PC-9 (cell line): ENCODE data around the gene EYA4. TPM values are rescaled to one million over a fixed set of nuclear protein-coding genes. Genes with fewer than 3 reads are reported as not detected.

Experiments used
- BruUV-seq: library from RNA; stranded (reverse); fragments of 400-500 nt; replicated peaks from 2 replicates; lab custom pipeline; 2021; lab: Mats Ljungman, UMichigan
- CTCF ChIA-PET: fragments of 300-600 bp; sonication (Branson Sonifier 250); formaldehyde crosslinking; loops from one replicate; lab custom pipeline; 2022; ENCODE audit warnings: antibody characterized with exemption; lab: Charles Lee
- POLR2A ChIA-PET: fragments of 300-600 bp; sonication (Branson Sonifier 250); formaldehyde crosslinking; loops from one replicate; lab custom pipeline; 2022; ENCODE audit warnings: antibody characterized with exemption; ENCODE audit not compliant: unreplicated experiment; lab: Charles Lee
- DNase-seq, 2 experiments: peaks; one replicate each; pipeline versions ENCODE4 v3.0.0 to v3.0.0-alpha.2; 2015 to 2022; ENCODE audit warnings: mixed read lengths in 1 of 2
- H2AFZ ChIP-seq: fragments of 200-600 bp; sonication (generic); 2 replicates; pipeline ENCODE4 v1.8.1; 2017; ENCODE audit warnings: antibody characterized with exemption
- H3F3A ChIP-seq: fragments of 200-600 bp; sonication (generic); 2 replicates; pipeline ENCODE4 v1.8.1; 2017; ENCODE audit warnings: antibody characterized with exemption, mild to moderate bottlenecking, low read depth; ENCODE audit not compliant: insufficient read depth
- H3K27ac ChIP-seq: fragments of 200-600 bp; sonication (generic); 2 replicates; pipeline ENCODE4 v1.6.1; 2016; ENCODE audit warnings: mixed run types
- H3K27me3 ChIP-seq: fragments of 200-600 bp; sonication (generic); 2 replicates; pipeline ENCODE4 v1.6.1; 2016; ENCODE audit warnings: low read depth, mixed run types; ENCODE audit not compliant: insufficient read depth
- H3K36me3 ChIP-seq: fragments of 200-600 bp; sonication (generic); 2 replicates; pipeline ENCODE4 v1.6.1; 2016; ENCODE audit warnings: low read depth, mixed run types
- H3K4me1 ChIP-seq: fragments of 200-600 bp; sonication (generic); replicated peaks from 2 replicates; pipeline ENCODE4 v1.6.1; 2016; ENCODE audit warnings: mixed run types; ENCODE audit not compliant: insufficient read depth
- H3K4me2 ChIP-seq: fragments of 200-600 bp; sonication (generic); 2 replicates; pipeline ENCODE4 v1.6.1; 2017; ENCODE audit warnings: mixed run types
- H3K4me3 ChIP-seq: fragments of 200-600 bp; sonication (generic); 2 replicates; pipeline ENCODE4 v1.6.1; 2016; ENCODE audit warnings: mixed run types
- H3K79me2 ChIP-seq: fragments of 200-600 bp; sonication (generic); 2 replicates; pipeline ENCODE4 v1.6.1; 2017; ENCODE audit warnings: low read depth, mixed run types
- H3K9me2 ChIP-seq: fragments of 200-600 bp; sonication (generic); 2 replicates; pipeline ENCODE4 v1.8.1; 2017; ENCODE audit warnings: mild to moderate bottlenecking; ENCODE audit not compliant: insufficient read depth
- H3K9me3 ChIP-seq: fragments of 200-600 bp; sonication (generic); 2 replicates; pipeline ENCODE4 v1.8.1; 2016; ENCODE audit warnings: low read depth; ENCODE audit not compliant: insufficient read depth
- H4K20me1 ChIP-seq: fragments of 200-600 bp; sonication (generic); 2 replicates; pipeline ENCODE4 v1.8.1; 2017; ENCODE audit not compliant: insufficient read depth
- EZH2 ChIP-seq: fragments of 200-600 bp; sonication (generic); IDR thresholded peaks from 2 replicates; pipeline ENCODE4 v1.8.0; 2017; ENCODE audit warnings: antibody characterized with exemption, low read depth
- intact Hi-C: fragments of 100-400 bp; cut with micrococcal nuclease; formaldehyde crosslinking; loops from one replicate; pipeline ENCODE4 v1.10.0; 2022; ENCODE audit not compliant: unreplicated experiment
- total RNA-seq: library from RNA; stranded (reverse); gene quantifications from 2 replicates; pipeline ENCODE4 v1.2.3, GENCODE V29; 2021
- TF ChIP-seq, protein P1 (sequence below): fragments of 200-600 bp; sonication (generic); conservative IDR thresholded peaks from 2 replicates; pipeline ENCODE4 v1.6.1; 2017; ENCODE audit warnings: mixed run types, antibody characterized with exemption, mild to moderate bottlenecking, moderate library complexity

Gene EYA4
- total RNA-seq, 1 experiment from 2014 or later: 9.8 TPM

DNA sequence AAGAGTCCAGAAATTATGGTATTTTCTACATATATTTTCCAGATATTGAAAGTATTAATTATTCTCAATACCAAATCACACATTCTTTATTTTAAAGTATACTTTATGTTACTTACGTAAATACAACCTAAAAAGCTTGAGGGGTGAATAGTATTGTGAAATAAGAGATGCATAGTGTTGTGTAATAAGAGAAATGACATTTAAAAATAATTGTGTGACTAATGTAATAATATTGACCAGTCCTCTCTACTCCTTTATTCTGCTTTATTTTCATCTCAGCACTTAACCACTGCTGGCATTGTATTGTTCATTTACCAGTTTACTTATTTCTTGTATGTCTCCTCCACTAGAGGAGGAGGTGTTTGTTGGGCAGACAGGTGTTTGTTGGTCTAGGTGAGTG is 135.6 kb downstream of the EYA4 start:
- H3K4me1 ChIP-seq: no peaks in the 10 kb centered on the region
- no peaks in the 10 kb centered on the region for H3K79me2 ChIP-seq
- H3K9me2 ChIP-seq: peaks cover 3% of the 10 kb centered on the region; the same call in 1 of the 2 replicates
- ChIA-PET CTCF (no interaction called here), POLR2A (no interaction called here)
- H2AFZ ChIP-seq: no peak overlapping the region
- H3K27me3 ChIP-seq: no peaks in the 10 kb centered on the region
- no peak overlapping the region for H3K4me3 ChIP-seq
- H3K4me2 ChIP-seq: no peak overlapping the region
- H3K36me3 ChIP-seq: no peaks in the 10 kb centered on the region
- H3K27ac ChIP-seq: no peak overlapping the region
- intact Hi-C loops: no loop called here
- no peak for TF ChIP-seq EZH2
- TF ChIP-seq, protein P1, sequence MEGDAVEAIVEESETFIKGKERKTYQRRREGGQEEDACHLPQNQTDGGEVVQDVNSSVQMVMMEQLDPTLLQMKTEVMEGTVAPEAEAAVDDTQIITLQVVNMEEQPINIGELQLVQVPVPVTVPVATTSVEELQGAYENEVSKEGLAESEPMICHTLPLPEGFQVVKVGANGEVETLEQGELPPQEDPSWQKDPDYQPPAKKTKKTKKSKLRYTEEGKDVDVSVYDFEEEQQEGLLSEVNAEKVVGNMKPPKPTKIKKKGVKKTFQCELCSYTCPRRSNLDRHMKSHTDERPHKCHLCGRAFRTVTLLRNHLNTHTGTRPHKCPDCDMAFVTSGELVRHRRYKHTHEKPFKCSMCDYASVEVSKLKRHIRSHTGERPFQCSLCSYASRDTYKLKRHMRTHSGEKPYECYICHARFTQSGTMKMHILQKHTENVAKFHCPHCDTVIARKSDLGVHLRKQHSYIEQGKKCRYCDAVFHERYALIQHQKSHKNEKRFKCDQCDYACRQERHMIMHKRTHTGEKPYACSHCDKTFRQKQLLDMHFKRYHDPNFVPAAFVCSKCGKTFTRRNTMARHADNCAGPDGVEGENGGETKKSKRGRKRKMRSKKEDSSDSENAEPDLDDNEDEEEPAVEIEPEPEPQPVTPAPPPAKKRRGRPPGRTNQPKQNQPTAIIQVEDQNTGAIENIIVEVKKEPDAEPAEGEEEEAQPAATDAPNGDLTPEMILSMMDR: no peak
- no TSS peak for BruUV-seq
- H4K20me1 ChIP-seq: no peaks in the 10 kb centered on the region
- H3F3A ChIP-seq: no peaks in the 10 kb centered on the region; the same call in 1 of the 2 replicates
- no peaks in the 10 kb centered on the region for H3K9me3 ChIP-seq
- no peak for DNase-seq

DNA sequence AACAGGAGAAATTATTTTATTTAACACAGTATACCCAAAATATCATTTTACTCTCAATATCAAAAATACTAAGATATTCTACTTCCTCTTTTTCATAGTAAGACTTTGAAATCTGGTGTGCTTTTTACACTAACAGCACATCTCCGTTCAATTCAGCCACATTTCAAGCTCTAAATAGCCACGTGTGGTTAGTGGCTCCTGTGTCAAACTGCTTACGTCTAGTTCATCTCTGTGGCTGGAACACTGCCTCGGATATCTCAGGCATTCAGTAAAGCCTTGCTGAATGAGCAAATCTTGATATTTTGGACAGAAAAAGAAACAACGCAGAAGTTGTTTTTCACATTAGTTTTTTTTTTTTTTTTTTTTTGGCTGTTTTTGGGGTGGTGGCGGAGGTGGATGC is 136.1 kb downstream of the EYA4 start:
- Histone ChIP-seq H3K4me2 (no peak overlapping the region), H3K9me2 (peaks cover 3% of the 10 kb centered on the region; the same call in 1 of the 2 replicates), H3K4me1 (no peaks in the 10 kb centered on the region), H3K27me3 (no peaks in the 10 kb centered on the region), H3K36me3 (no peaks in the 10 kb centered on the region), H3K4me3 (no peak overlapping the region), H3F3A (no peaks in the 10 kb centered on the region; the same call in 1 of the 2 replicates), H2AFZ (no peak overlapping the region), H3K27ac (no peak overlapping the region), H3K79me2 (no peaks in the 10 kb centered on the region), H3K9me3 (no peaks in the 10 kb centered on the region), H4K20me1 (no peaks in the 10 kb centered on the region)
- intact Hi-C loops: no loop called here
- BruUV-seq: no TSS peak
- ChIA-PET POLR2A (no interaction called here), CTCF (no interaction called here)
- no peak for DNase-seq
- no peak for TF ChIP-seq EZH2
- TF ChIP-seq, protein P1: no peak

DNA sequence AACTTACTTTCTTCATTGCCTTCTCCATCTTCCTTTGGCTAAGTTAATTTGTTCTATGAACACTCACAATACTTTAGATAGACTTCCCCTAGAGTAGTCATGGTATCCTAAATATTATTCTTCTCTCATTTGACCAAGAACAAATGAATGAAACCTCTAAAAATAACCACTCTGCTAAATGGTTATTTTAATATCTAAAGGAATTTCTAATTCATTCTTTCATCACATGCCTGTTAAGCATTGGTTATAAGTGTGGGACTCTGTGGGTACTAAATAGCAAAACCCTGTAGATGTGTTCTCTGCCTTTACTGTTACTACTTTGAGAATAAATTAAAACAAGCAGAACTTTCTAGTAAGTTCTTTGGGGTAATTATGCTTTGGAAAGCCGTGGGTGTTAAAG is 138.9 kb downstream of the EYA4 start:
- Histone ChIP-seq H3K9me2 (0 out of 2 replicates have a peak, but pooled peaks cover 3% of the 10 kb centered on the region), H3K9me3 (no peaks in the 10 kb centered on the region), H3K4me2 (no peak overlapping the region), H3K4me3 (no peak overlapping the region), H3K27ac (no peak overlapping the region), H3F3A (no peaks in the 10 kb centered on the region), H3K27me3 (no peaks in the 10 kb centered on the region), H3K79me2 (no peaks in the 10 kb centered on the region), H4K20me1 (no peaks in the 10 kb centered on the region), H2AFZ (no peak overlapping the region), H3K4me1 (no peaks in the 10 kb centered on the region), H3K36me3 (no peaks in the 10 kb centered on the region)
- CTCF ChIA-PET: no interaction called here
- TF ChIP-seq, protein P1: no peak
- no peak for TF ChIP-seq EZH2
- POLR2A ChIA-PET: no interaction called here
- DNase-seq: no peak
- intact Hi-C loops: no loop called here
- BruUV-seq: no TSS peak
